HepG2 (cell line): Measurements from ENCODE around the gene SLU7. TPM values are rescaled to one million over a fixed set of nuclear protein-coding genes. Genes with fewer than 3 reads are reported as not detected.

Source experiments
- ATAC-seq: fragments of 200-7000 bp; cut with Tn5 transposase; 3 replicates; pipeline ENCODE4 v1.9.1; 2020; ENCODE audit warnings: mild to moderate bottlenecking, moderate library complexity
- BruUV-seq: library from RNA; stranded (reverse); fragments of 400-500 nt; replicated peaks from 2 replicates; lab custom pipeline; 2021; lab: Mats Ljungman, UMichigan
- CTCF ChIA-PET: fragments of 300-600 bp; formaldehyde crosslinking; extraction: SDS; loops from one replicate; lab custom pipeline; 2021; ENCODE audit warnings: low total read pairs, inconsistent platforms, low intra/inter-chr PET ratio; lab: Yijun Ruan, JAX
- POLR2A ChIA-PET: fragments of 350-600 bp; sonication (Branson Sonifier 250); formaldehyde crosslinking; loops from one replicate; lab custom pipeline; 2020; ENCODE audit warnings: antibody characterized with exemption, inconsistent platforms; lab: Yijun Ruan, JAX
- DNase-seq: peaks from one replicate; pipeline ENCODE4 v3.0.0-alpha.2; 2015; ENCODE audit warnings: low spot score
- FAIRE-seq: peaks from 3 replicates; lab custom pipeline; 2011; peaks lifted over from hg19 to GRCh38; lab: Jason Lieb, UNC
- H2AFZ ChIP-seq: one replicate; pipeline ENCODE4 v1.6.1; 2011; ENCODE audit warnings: low read length, inconsistent platforms
- H3K27ac ChIP-seq: fragments of 300-600 bp; 3 replicates; pipeline ENCODE4 v1.8.0; 2011; ENCODE audit warnings: mixed run types, mild to moderate bottlenecking, mixed read lengths, low read length, inconsistent platforms; ENCODE audit not compliant: insufficient read depth; ENCODE audit errors: extremely low read length
- H3K27me3 ChIP-seq, 2 experiments: fragments of 200-600 bp in 1 of 2; 2 replicates in 1 of 2; 3 replicates in 1 of 2; pipeline versions ENCODE4 v1.6.0 to v1.8.0; 2011; ENCODE audit warnings: low read length in 2 of 2, mild to moderate bottlenecking in 2 of 2, moderate library complexity in 2 of 2, inconsistent platforms in 1 of 2; ENCODE audit not compliant: insufficient read depth in 2 of 2, control insufficient read depth in 1 of 2
- H3K36me3 ChIP-seq, 2 experiments: fragments of 200-600 bp in 1 of 2; replicated peaks in 1 of 2; 2 replicates in 1 of 2; 3 replicates in 1 of 2; pipeline versions ENCODE4 v1.5.1 to v1.8.0; 2011; ENCODE audit warnings: low read length in 2 of 2, inconsistent platforms in 1 of 2; ENCODE audit not compliant: insufficient read depth in 2 of 2, control insufficient read depth in 1 of 2
- H3K4me1 ChIP-seq: 2 replicates; pipeline ENCODE4 v1.5.1; 2012; ENCODE audit warnings: low read length, inconsistent platforms; ENCODE audit not compliant: insufficient read depth
- H3K4me2 ChIP-seq: 2 replicates; pipeline ENCODE4 v1.6.0; 2011; ENCODE audit warnings: low read depth, low read length, inconsistent platforms
- H3K4me3 ChIP-seq, 3 experiments: fragments of 200-600 bp in 1 of 3; sonication (generic), shearing (Covaris generic) in 1 of 3; replicated peaks in 1 of 3; 2 replicates each; pipeline ENCODE4 v1.5.1; 2011 to 2016; ENCODE audit warnings: low read length in 3 of 3, inconsistent platforms in 2 of 3, low read depth in 2 of 3, mild to moderate bottlenecking in 2 of 3, control low read depth in 1 of 3, mixed read lengths in 1 of 3; ENCODE audit not compliant: insufficient read depth in 1 of 3
- H3K79me2 ChIP-seq: one replicate; pipeline ENCODE4 v1.6.1; 2011; ENCODE audit warnings: low read length, inconsistent platforms; ENCODE audit not compliant: insufficient read depth
- H3K9ac ChIP-seq: 2 replicates; pipeline ENCODE4 v1.6.0; 2011; ENCODE audit warnings: mild to moderate bottlenecking, low read depth, low read length, inconsistent platforms; ENCODE audit not compliant: insufficient read depth
- H3K9me3 ChIP-seq: 2 replicates; pipeline ENCODE4 v1.5.1; 2012; ENCODE audit warnings: mild to moderate bottlenecking, low read length
- H4K20me1 ChIP-seq: 2 replicates; pipeline ENCODE4 v1.6.0; 2011; ENCODE audit warnings: inconsistent platforms, mild to moderate bottlenecking, low read length, moderate library complexity; ENCODE audit not compliant: insufficient read depth
- HMG20B ChIP-seq: conservative IDR thresholded peaks from 2 replicates; pipeline ENCODE4 v1.6.1; 2016; ENCODE audit warnings: missing genetic modification reagents, missing compliant biosample characterization
- WGBS: methylation state at CpG from one replicate; pipeline ENCODE4 v1.1.6; 2017; ENCODE audit warnings: low lambda C conversion rate; 5-methylcytosine and 5-hydroxymethylcytosine counted together
- in situ Hi-C: cut with HindIII; loops from 2 replicates; pipeline ENCODE4 v1.10.0; 2017; ENCODE audit warnings: low pct_unique_long_range_greater_than_20kb; ENCODE audit not compliant: extremely low pct_ligation_motif_present
- intact Hi-C: fragments of 100-400 bp; cut with micrococcal nuclease; formaldehyde crosslinking; loops from one replicate; pipeline ENCODE4 v1.10.0; 2022; ENCODE audit not compliant: unreplicated experiment
- polyA plus RNA-seq, 8 experiments: library from polyadenylated mRNA; depleted of rRNA in 3 of 8; stranded (reverse) in 7 of 8; unstranded in 1 of 8; fragments of >200 nt; fragmentation: Illumina TruSeq in 4 of 8; extraction: Trizol in 4 of 8; gene quantifications; 2 replicates each; pipeline versions ENCODE4 v1.2.1 to v1.2.3, GENCODE V29; 2011 to 2016; ENCODE audit warnings: low read depth in 4 of 8, missing spikeins in 1 of 8, mixed read lengths in 1 of 8; ENCODE audit not compliant: insufficient read depth in 1 of 8
- total RNA-seq, 5 experiments: library from RNA; depleted of rRNA; stranded (reverse); fragments of >200 nt; fragmentation: Illumina TruSeq; extraction: Trizol; gene quantifications; 2 replicates each; pipeline ENCODE4 v1.2.3, GENCODE V29; 2016; ENCODE audit warnings: low read depth in 1 of 5
- TF ChIP-seq, protein P1 (sequence below): sonication (generic); formaldehyde crosslinking; IDR thresholded peaks from 2 replicates; pipeline ENCODE4 v1.4.0; 2020; ENCODE audit warnings: mild to moderate bottlenecking, missing genetic modification reagents, borderline replicate concordance
- TF ChIP-seq, protein P2 (sequence below): sonication (generic); formaldehyde crosslinking; IDR thresholded peaks from 2 replicates; pipeline ENCODE4 v1.5.1; 2020; ENCODE audit warnings: mild to moderate bottlenecking, missing genetic modification reagents, borderline replicate concordance

The SLU7 gene
- total and polyA plus RNA-seq, 2 of the 13 experiments (the other 11 are each of a cell fraction or from before 2014, with no cell fraction given), result 24.0 to 39.2 TPM

DNA sequence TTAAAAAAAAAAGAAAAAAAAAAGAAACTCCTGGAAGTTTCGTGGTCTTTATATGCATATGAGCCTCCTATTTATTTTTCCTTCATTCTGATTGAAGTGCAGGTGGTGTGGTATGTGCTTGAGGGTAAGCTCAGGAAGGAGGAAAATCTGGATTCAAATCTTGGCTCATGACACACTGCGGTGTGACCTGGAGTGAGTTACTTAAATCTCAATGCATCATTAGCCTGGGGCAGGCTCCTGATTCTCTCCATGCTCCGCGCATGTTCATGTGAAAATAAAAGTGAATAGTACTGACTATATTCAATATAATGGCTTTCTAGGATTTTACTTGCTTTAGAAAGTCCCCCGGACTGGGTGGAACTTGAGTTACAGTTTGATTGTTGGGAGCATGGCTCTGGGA lies 38.4 kb upstream of the SLU7 start:
- no peaks in the 10 kb centered on the region for H3K9me3 ChIP-seq
- intact Hi-C loops (no loop called here), in situ Hi-C loops (no loop called here)
- no peaks in the 10 kb centered on the region for H3K27me3 ChIP-seq
- 81% methylated on average over 5 of the region's 5 CpGs for WGBS
- no peak for FAIRE-seq
- H4K20me1 ChIP-seq, result no peaks in the 10 kb centered on the region
- TF ChIP-seq, protein P1, sequence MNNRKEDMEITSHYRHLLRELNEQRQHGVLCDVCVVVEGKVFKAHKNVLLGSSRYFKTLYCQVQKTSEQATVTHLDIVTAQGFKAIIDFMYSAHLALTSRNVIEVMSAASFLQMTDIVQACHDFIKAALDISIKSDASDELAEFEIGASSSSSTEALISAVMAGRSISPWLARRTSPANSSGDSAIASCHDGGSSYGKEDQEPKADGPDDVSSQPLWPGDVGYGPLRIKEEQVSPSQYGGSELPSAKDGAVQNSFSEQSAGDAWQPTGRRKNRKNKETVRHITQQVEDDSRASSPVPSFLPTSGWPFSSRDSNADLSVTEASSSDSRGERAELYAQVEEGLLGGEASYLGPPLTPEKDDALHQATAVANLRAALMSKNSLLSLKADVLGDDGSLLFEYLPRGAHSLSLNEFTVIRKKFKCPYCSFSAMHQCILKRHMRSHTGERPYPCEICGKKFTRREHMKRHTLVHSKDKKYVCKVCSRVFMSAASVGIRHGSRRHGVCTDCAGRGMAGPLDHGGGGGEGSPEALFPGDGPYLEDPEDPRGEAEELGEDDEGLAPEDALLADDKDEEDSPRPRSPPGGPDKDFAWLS (CRISPR knock-in tag), result no peak
- TF ChIP-seq, protein P2, sequence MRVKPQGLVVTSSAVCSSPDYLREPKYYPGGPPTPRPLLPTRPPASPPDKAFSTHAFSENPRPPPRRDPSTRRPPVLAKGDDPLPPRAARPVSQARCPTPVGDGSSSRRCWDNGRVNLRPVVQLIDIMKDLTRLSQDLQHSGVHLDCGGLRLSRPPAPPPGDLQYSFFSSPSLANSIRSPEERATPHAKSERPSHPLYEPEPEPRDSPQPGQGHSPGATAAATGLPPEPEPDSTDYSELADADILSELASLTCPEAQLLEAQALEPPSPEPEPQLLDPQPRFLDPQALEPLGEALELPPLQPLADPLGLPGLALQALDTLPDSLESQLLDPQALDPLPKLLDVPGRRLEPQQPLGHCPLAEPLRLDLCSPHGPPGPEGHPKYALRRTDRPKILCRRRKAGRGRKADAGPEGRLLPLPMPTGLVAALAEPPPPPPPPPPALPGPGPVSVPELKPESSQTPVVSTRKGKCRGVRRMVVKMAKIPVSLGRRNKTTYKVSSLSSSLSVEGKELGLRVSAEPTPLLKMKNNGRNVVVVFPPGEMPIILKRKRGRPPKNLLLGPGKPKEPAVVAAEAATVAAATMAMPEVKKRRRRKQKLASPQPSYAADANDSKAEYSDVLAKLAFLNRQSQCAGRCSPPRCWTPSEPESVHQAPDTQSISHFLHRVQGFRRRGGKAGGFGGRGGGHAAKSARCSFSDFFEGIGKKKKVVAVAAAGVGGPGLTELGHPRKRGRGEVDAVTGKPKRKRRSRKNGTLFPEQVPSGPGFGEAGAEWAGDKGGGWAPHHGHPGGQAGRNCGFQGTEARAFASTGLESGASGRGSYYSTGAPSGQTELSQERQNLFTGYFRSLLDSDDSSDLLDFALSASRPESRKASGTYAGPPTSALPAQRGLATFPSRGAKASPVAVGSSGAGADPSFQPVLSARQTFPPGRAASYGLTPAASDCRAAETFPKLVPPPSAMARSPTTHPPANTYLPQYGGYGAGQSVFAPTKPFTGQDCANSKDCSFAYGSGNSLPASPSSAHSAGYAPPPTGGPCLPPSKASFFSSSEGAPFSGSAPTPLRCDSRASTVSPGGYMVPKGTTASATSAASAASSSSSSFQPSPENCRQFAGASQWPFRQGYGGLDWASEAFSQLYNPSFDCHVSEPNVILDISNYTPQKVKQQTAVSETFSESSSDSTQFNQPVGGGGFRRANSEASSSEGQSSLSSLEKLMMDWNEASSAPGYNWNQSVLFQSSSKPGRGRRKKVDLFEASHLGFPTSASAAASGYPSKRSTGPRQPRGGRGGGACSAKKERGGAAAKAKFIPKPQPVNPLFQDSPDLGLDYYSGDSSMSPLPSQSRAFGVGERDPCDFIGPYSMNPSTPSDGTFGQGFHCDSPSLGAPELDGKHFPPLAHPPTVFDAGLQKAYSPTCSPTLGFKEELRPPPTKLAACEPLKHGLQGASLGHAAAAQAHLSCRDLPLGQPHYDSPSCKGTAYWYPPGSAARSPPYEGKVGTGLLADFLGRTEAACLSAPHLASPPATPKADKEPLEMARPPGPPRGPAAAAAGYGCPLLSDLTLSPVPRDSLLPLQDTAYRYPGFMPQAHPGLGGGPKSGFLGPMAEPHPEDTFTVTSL, result no peak
- no peak for TF ChIP-seq HMG20B (CRISPR knock-in tag)
- TF ChIP-seq, all 625 proteins: peak for 0
- no TSS peak for BruUV-seq
- H2AFZ ChIP-seq, result no peak overlapping the region
- H3K27ac ChIP-seq, result no peak overlapping the region
- H3K4me2 ChIP-seq, result no peak overlapping the region
- ATAC-seq (no peak), DNase-seq (no peak)
- ChIA-PET POLR2A (no interaction called here), CTCF (no interaction called here)
- H3K79me2 ChIP-seq, result no peaks in the 10 kb centered on the region
- no peak overlapping the region for H3K4me3 ChIP-seq
- H3K36me3 ChIP-seq, result no peaks in the 10 kb centered on the region
- H3K9ac ChIP-seq, result no peak overlapping the region
- peaks cover 32% of the 10 kb centered on the region for H3K4me1 ChIP-seq
